HepG2 (cell line): ENCODE data around the gene KCND3. TPM values are rescaled to one million over a fixed set of nuclear protein-coding genes. Genes with fewer than 3 reads are reported as not detected.

ENCODE experiments used
- DDIT3 ChIP-seq: sonication (generic); formaldehyde crosslinking; IDR thresholded peaks from 2 replicates; pipeline ENCODE4 v1.4.0; 2020; ENCODE audit warnings: mild to moderate bottlenecking, missing genetic modification reagents
- FOXK1 ChIP-seq: sonication (generic); formaldehyde crosslinking; IDR thresholded peaks from 2 replicates; pipeline ENCODE4 v1.4.0; 2020; ENCODE audit warnings: low read depth, missing genetic modification reagents, borderline replicate concordance
- KDM3A ChIP-seq: IDR thresholded peaks from 2 replicates; pipeline ENCODE4 v1.6.1; 2018; ENCODE audit warnings: low read depth, missing compliant biosample characterization
- MNT ChIP-seq: fragments of 450-650 bp; IDR thresholded peaks from 2 replicates; pipeline ENCODE4 v1.6.1; 2016
- PRDM10 ChIP-seq: sonication (generic); formaldehyde crosslinking; IDR thresholded peaks from 2 replicates; pipeline ENCODE4 v1.4.0; 2020; ENCODE audit warnings: low read depth, missing genetic modification reagents
- ZNF160 ChIP-seq: sonication (generic); formaldehyde crosslinking; IDR thresholded peaks from 2 replicates; pipeline ENCODE4 v1.8.0; 2022; ENCODE audit warnings: mild to moderate bottlenecking, inconsistent platforms, missing genetic modification reagents
- ZNF503 ChIP-seq: sonication (generic); formaldehyde crosslinking; IDR thresholded peaks from 2 replicates; pipeline ENCODE4 v1.4.0; 2020; ENCODE audit warnings: missing genetic modification reagents
- ZNF558 ChIP-seq: sonication (generic); formaldehyde crosslinking; IDR thresholded peaks from 2 replicates; pipeline ENCODE4 v1.9.0; 2022; ENCODE audit warnings: mild to moderate bottlenecking, missing genetic modification reagents, borderline replicate concordance
- polyA plus RNA-seq, 8 experiments: library from polyadenylated mRNA; depleted of rRNA in 3 of 8; stranded (reverse) in 7 of 8; unstranded in 1 of 8; fragments of >200 nt; fragmentation: Illumina TruSeq in 4 of 8; extraction: Trizol in 4 of 8; gene quantifications; 2 replicates each; pipeline versions ENCODE4 v1.2.1 to v1.2.3, GENCODE V29; 2011 to 2016; ENCODE audit warnings: low read depth in 4 of 8, missing spikeins in 1 of 8, mixed read lengths in 1 of 8; ENCODE audit not compliant: insufficient read depth in 1 of 8
- total RNA-seq, 5 experiments: library from RNA; depleted of rRNA; stranded (reverse); fragments of >200 nt; fragmentation: Illumina TruSeq; extraction: Trizol; gene quantifications; 2 replicates each; pipeline ENCODE4 v1.2.3, GENCODE V29; 2016; ENCODE audit warnings: low read depth in 1 of 5
- TF ChIP-seq, protein P1 (sequence below): sonication (generic); formaldehyde crosslinking; IDR thresholded peaks from 2 replicates; pipeline ENCODE4 v1.4.0; 2020; ENCODE audit warnings: missing genetic modification reagents, low read depth, mild to moderate bottlenecking, borderline replicate concordance
- TF ChIP-seq, protein P2 (sequence below), 2 experiments: sonication (generic) in 1 of 2; formaldehyde crosslinking in 1 of 2; IDR thresholded peaks; 2 replicates each; pipeline versions ENCODE4 v1.4.0 to v1.6.1; 2016 to 2020; ENCODE audit warnings: borderline replicate concordance in 1 of 2, low read depth in 1 of 2, mild to moderate bottlenecking in 1 of 2, missing genetic modification reagents in 1 of 2
- TF ChIP-seq, protein P3 (sequence below): sonication (generic); formaldehyde crosslinking; IDR thresholded peaks from 2 replicates; pipeline ENCODE4 v1.4.0; 2020; ENCODE audit warnings: missing genetic modification reagents, borderline replicate concordance

The KCND3 gene
- total and polyA plus RNA-seq, 2 of the 13 experiments (the other 11 are each of a cell fraction or from before 2014, with no cell fraction given), result 0.04 TPM; not detected in 1

DNA sequence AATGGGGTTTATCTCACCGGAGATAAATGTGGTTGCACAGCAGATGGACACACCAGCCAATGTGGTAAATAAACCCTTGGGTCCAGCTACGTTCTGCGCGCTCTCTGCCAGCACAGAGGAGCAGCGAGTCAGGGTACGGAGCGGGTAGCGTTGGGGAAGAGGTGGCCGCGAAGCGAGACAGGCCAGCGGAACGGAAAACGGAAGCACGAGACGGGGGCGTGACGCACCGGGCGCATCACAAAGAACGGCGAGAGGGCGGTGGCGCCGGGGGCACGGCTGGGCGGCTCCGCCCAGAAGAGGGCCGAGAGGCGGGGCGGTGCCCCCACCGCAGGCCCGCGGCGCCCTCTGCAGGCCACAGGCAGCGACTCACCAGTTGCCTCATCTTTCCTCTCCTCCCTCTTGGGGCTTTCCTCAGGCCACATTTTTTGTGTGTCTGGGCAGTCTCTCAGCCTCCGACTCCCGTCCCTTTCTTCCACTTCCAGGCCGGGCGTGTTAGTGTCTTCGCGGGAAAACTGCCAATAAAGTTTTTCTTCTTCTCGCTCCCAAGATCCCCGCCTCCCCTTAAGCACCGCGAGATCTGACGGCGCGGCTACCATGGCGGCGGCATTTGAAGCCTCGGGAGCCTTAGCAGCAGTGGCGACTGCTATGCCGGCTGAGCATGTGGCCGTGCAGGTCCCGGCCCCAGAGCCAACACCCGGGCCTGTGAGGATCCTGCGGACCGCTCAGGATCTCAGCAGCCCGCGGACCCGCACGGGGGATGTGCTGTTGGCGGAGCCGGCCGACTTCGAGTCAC, 233.9 kb downstream of the KCND3 start, which contains the start of gene DDX20 (continued):
- TF ChIP-seq ZNF503 (CRISPR knock-in tag), result peak; percentile 69; the same call in 1 of the 2 replicates
- peak; percentile 56; the same call in 1 of the 2 replicates for TF ChIP-seq PRDM10
- no peak; the same call in 1 of the 2 replicates for TF ChIP-seq ZNF160 (CRISPR knock-in tag)
- 0 out of 2 replicates have a peak, but pooled peaks have one; percentile 13 for TF ChIP-seq ZNF558 (CRISPR knock-in tag)
- TF ChIP-seq MNT, result peak; percentile 37; the same call in 1 of the 2 replicates
- TF ChIP-seq DDIT3 (CRISPR knock-in tag), result no peak
- TF ChIP-seq, protein P1, sequence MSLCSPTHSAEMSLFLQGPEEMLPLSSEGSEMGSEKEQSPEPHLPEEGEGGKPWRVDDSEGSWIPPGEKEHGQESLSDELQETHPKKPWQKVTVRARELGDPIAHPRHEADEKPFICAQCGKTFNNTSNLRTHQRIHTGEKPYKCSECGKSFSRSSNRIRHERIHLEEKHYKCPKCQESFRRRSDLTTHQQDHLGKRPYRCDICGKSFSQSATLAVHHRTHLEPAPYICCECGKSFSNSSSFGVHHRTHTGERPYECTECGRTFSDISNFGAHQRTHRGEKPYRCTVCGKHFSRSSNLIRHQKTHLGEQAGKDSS (CRISPR knock-in tag), result peak; percentile 66; the same call in 1 of the 2 replicates
- peak; percentile 71; the same call in 1 of the 2 replicates for TF ChIP-seq KDM3A (CRISPR knock-in tag)
- TF ChIP-seq, protein P2, sequence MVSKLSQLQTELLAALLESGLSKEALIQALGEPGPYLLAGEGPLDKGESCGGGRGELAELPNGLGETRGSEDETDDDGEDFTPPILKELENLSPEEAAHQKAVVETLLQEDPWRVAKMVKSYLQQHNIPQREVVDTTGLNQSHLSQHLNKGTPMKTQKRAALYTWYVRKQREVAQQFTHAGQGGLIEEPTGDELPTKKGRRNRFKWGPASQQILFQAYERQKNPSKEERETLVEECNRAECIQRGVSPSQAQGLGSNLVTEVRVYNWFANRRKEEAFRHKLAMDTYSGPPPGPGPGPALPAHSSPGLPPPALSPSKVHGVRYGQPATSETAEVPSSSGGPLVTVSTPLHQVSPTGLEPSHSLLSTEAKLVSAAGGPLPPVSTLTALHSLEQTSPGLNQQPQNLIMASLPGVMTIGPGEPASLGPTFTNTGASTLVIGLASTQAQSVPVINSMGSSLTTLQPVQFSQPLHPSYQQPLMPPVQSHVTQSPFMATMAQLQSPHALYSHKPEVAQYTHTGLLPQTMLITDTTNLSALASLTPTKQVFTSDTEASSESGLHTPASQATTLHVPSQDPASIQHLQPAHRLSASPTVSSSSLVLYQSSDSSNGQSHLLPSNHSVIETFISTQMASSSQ (IDR thresholded peaks at IDR 0.05; ENCODE audit: low read depth), result no peak; the same call in 1 of the 2 replicates
- TF ChIP-seq, protein P2 (CRISPR knock-in tag; IDR thresholded peaks at IDR 0.05; ENCODE audit: borderline replicate concordance), result peak; percentile 71; the same call in 1 of the 2 replicates
- peak; percentile 50; the same call in 1 of the 2 replicates for TF ChIP-seq FOXK1
- TF ChIP-seq, protein P3, sequence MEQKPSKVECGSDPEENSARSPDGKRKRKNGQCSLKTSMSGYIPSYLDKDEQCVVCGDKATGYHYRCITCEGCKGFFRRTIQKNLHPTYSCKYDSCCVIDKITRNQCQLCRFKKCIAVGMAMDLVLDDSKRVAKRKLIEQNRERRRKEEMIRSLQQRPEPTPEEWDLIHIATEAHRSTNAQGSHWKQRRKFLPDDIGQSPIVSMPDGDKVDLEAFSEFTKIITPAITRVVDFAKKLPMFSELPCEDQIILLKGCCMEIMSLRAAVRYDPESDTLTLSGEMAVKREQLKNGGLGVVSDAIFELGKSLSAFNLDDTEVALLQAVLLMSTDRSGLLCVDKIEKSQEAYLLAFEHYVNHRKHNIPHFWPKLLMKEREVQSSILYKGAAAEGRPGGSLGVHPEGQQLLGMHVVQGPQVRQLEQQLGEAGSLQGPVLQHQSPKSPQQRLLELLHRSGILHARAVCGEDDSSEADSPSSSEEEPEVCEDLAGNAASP (CRISPR knock-in tag), result no peak
